HG03378 (cell line): ENCODE data around the gene SOCS4.
"Not testable (repeated sequence)": the region's sequence is repeated elsewhere in the genome, so short reads cannot be mapped to it uniquely, and the experiment has no call there.

ENCODE experiments used
- ATAC-seq: cut with Tn5 transposase; IDR thresholded peaks from one replicate; pipeline ENCODE4 v1.9.1; 2021; ENCODE audit warnings: mild to moderate bottlenecking, moderate library complexity; ENCODE audit not compliant: unreplicated experiment

The SOCS4 gene

GRCh38 chr14:55051423-55052268 lies 24.6 kb downstream of the SOCS4 start, which contains the start of gene MAPK1IP1L:
TSS of gene MAPK1IP1L (plus strand) at chr14:55051647. CDS start at chr14:55061684, 10,037 bp downstream.
- ATAC-seq, result peak; percentile 72

GRCh38 chr14:55052269-55052930 lies 25.4 kb downstream of the SOCS4 start:
- peak; percentile 6 for ATAC-seq

- ATAC-seq, result no peak
Measured at GRCh38 chr14:55053018-55053417, 26.0 kb downstream of the SOCS4 start.

DNA sequence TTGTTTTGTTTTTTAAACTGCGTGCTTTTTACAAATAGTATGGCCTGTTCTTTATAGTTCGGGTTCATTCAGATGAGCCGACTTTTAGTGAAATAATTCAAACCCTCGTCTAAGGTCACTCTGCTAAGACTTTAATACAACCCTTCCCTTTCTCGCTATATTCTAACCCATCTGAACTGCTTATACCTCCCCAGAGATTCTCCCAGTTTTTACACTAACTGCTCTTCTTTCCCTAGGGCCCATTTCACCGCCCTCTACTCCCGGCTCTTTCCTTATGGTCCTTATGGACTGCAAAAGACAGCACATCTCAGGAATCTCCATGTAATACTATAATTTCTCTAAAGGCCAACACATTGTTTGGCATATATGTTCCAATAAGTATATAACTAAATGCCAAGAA lies 26.5 kb downstream of the SOCS4 start:
- no peak for ATAC-seq

GRCh38 chr14:55054098-55054497 lies 27.1 kb downstream of the SOCS4 start:
- ATAC-seq, result no peak

- ATAC-seq, result no peak
Measured at GRCh38 chr14:55057919-55058318, 30.9 kb downstream of the SOCS4 start.

- no peak for ATAC-seq
Measured at GRCh38 chr14:55059333-55059732, 32.3 kb downstream of the SOCS4 start.

DNA sequence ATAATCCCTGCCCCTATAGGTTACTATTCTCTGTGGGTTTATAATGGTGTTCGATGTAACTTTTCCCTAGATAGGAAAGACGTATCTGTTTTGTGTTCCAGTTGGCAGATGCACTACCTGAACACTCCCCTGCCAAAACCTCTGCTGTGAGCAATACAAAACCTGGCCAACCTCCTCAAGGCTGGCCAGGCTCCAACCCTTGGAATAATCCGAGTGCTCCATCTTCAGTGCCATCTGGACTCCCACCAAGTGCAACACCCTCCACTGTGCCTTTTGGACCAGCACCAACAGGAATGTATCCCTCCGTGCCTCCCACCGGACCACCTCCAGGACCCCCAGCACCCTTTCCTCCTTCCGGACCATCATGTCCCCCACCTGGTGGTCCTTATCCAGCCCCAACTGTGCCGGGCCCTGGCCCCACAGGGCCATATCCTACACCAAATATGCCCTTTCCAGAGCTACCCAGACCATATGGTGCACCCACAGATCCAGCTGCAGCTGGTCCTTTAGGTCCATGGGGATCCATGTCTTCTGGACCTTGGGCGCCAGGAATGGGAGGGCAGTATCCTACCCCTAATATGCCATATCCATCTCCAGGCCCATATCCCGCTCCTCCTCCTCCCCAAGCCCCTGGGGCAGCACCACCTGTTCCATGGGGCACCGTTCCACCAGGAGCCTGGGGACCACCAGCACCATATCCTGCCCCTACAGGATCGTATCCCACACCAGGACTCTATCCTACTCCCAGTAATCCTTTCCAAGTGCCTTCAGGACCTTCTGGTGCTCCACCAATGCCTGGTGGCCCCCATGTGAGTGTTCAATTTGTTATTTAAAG lies 35.7 kb downstream of the SOCS4 start:
- ATAC-seq, result no peak

- not testable (repeated sequence) for ATAC-seq
Measured at GRCh38 chr14:55064896-55065295, 37.9 kb downstream of the SOCS4 start.

DNA sequence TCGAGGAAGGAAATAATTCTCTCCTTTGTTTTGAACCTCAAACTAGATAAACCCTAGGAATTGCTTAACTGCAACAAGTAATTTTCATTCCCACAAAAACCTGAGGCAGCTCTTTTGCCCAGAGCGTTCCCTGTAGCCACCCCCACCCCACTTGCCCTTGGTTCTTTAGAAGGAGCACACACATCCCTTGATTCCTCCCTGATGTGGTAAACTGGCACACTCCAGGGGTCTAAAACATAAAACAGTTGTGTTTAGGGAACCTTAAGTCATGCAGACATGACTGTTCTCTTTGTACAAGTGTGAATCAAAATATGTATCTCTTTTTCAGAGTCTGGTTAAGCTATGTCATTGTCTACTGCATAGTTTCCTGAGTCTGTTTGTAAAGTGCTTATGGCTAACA lies 38.4 kb downstream of the SOCS4 start:
- no peak for ATAC-seq

DNA sequence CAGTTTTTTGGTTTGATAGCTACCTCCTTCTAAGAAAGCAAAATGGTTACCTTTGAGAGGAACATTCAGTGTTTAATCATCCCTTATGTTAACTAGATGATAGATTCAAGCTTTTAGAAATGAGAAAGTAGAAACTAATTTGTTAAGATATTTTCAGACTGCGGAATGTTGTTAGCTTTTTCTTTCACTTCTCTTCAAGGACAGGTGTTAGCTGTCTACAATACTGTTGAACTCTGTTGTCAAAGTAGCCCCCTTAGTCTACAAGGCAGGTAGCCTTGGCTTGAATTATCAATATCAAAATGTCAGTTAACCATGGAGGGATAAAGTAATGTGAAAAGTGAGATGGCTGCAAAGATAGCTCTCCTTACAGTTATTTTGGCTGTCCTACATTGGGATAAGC lies 39.2 kb downstream of the SOCS4 start:
- ATAC-seq, result no peak

DNA sequence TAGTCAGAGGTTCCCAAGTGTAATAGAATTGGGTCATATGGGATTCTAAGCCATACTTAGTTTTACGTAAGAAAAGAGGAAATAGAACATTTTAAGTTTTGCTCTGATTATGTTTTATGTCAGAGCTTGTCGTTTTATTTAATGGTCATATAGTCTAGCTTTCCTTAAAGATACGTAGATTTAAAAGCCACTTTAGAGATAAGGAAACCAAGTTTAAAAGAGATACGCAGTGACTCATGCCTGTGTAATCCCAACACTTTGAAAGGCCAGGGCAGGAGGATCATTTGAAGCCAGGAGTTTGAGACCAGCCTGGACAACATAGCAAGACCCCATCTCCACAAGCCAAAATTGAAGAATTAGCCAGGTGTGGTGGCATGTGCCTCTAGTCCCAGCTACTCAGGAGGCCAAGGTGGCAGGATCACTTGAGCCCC lies 44.0 kb downstream of the SOCS4 start:
- no peak for ATAC-seq

- ATAC-seq, result peak; percentile 54
Measured at GRCh38 chr14:55071870-55072640, 45.0 kb downstream of the SOCS4 start.

- ATAC-seq, result no peak
Measured at GRCh38 chr14:55073856-55074255, 46.8 kb downstream of the SOCS4 start.

GRCh38 chr14:55074662-55075061 lies 47.6 kb downstream of the SOCS4 start:
- peak; percentile 44 for ATAC-seq

DNA sequence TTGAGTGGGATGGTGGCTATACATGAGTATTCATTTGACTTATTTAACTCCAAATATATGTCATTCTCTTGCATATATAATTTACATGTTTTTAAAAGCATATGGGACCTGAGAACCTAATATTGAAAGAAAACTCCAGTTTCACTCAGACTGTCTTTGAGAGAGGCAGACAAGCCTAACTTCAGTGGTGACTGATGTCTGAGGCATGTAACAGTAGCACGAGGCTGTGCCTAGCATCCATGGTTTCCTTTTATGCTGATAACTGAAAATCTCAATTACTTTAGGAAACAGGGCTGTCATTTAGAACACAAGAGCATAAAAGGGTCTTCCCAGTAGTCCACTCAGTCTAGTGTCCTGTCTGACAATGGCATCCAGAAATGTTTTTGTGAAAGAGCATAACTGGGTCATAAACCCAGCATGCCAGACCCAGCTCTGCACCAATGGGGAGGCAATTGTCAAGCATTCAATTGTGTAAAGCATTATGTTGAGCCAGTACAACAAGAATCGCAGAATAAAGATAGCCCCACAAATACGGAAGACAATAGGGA lies 48.7 kb downstream of the SOCS4 start:
- ATAC-seq, result no peak

DNA sequence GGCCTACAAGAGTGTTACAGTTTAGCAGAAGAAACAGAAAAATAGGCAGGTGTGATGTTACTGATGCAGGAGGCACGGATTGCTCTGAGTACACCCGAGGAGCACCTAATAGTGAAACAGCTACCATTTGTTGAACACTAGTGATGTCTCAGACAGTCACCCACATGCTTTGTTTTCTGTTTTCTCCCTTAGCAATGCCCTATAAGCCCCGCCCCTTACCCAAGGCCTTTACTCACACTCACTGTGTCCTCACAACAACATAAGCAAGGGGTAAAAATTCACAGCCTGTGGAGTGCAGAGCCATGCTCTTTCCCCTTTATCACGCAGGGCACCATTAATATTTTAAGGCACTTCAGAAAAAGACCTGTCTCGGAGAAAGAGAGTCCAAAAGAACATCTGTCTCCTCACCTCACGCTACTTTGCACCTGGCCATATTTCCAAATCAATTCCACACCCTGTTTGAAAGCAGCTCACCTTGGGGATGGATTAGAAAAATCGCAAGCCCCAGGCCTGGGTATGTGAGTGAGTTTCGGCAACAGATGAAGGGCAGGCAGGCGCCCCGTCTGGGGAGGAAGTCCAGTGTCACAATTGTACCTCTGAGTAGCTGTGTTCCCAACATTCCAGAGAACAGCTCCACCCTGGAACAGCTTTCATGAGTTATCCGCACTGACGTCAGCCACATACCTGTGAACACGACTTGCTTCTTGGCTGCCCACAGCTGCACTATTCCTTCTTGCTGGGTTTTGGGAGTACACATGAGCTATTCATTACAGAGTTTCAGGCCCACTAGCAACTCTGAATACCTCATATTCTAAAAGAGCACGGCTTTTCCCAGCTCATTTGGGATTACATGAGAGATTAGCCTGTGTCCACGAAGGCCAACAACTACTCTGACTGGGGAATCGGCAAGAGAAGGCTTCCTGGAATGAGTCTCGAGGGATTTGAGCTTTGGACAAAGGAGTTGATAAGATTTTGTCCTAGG lies 50.4 kb downstream of the SOCS4 start:
- ATAC-seq, result no peak

- ATAC-seq, result not testable (repeated sequence)
Measured at GRCh38 chr14:55079961-55080360, 52.9 kb downstream of the SOCS4 start.
